Thyroid gland (tissue), 4 donors: Measurements from ENCODE around the gene TRIP12. TPM values are rescaled to one million over a fixed set of nuclear protein-coding genes. Genes with fewer than 3 reads are reported as not detected.

Experiments used
- DNase-seq, 2 donors: peaks; one replicate each; pipeline ENCODE4 v3.0.0-alpha.2; 2019
- H3K27ac ChIP-seq, 3 donors: fragments of 200-600 bp; sonication (generic); 1 replicate in 2 of 3; 2 replicates in 1 of 3; pipeline ENCODE4 v1.5.1; 2016 to 2019; ENCODE audit warnings: mild to moderate bottlenecking in 1 of 3, moderate library complexity in 1 of 3
- H3K27me3 ChIP-seq: fragments of 200-600 bp; sonication (generic); one replicate; pipeline ENCODE4 v1.5.1; 2019
- H3K36me3 ChIP-seq, 2 donors: fragments of 200-600 bp; sonication (generic); one replicate each; pipeline ENCODE4 v1.5.1; 2016 to 2019
- H3K4me1 ChIP-seq, 2 donors: fragments of 200-600 bp; sonication (generic); one replicate each; pipeline ENCODE4 v1.5.1; 2017 to 2019
- H3K4me3 ChIP-seq, 3 donors: fragments of 200-600 bp; sonication (generic); replicated peaks in 1 of 3; 1 replicate in 2 of 3; 2 replicates in 1 of 3; pipeline ENCODE4 v1.5.1; 2016; ENCODE audit warnings: mild to moderate bottlenecking in 1 of 3
- H3K9me3 ChIP-seq: fragments of 200-600 bp; sonication (generic); one replicate; pipeline ENCODE4 v1.5.1; 2017
- CTCF ChIP-seq, 6 experiments: fragments of 200-600 bp in 3 of 6; fragments of 450-650 bp in 3 of 6; sonication (generic) in 3 of 6; IDR thresholded peaks; one replicate each; pipeline ENCODE4 v1.5.1; 2016 to 2019; ENCODE audit warnings: antibody characterized with exemption in 6 of 6, mild to moderate bottlenecking in 2 of 6, inconsistent platforms in 1 of 6, moderate library complexity in 1 of 6
- POLR2A ChIP-seq, 2 donors: fragments of 450-650 bp; IDR thresholded peaks; one replicate each; pipeline ENCODE4 v1.6.1; 2017; ENCODE audit warnings: antibody characterized with exemption in 2 of 2, mild to moderate bottlenecking in 2 of 2, moderate library complexity in 1 of 2
- WGBS, 2 donors: methylation state at CpG; one replicate each; pipeline ENCODE4 v1.1.5; 2017; 5-methylcytosine and 5-hydroxymethylcytosine counted together
- intact Hi-C: fragments of 100-400 bp; cut with DNase I; formaldehyde crosslinking; loops from one replicate; pipeline ENCODE4 v1.15.1; 2023
- total RNA-seq, 4 donors: library from RNA; depleted of rRNA; stranded (reverse); fragments of >200 nt; gene quantifications; one replicate each; pipeline ENCODE4 v1.2.3, GENCODE V29; 2016

Gene TRIP12
- total RNA-seq, 4 donors from 2014 or later: 155 to 273 (median 184) TPM

- Histone ChIP-seq H3K27me3 (no peaks in the 10 kb centered on the region), H3K4me1 (no peaks in the 10 kb centered on the region), H3K9me3 (no peaks in the 10 kb centered on the region), H3K4me3 (no peak overlapping the region), H3K27ac (no peak overlapping the region), H3K36me3 (no peaks in the 10 kb centered on the region)
- WGBS, 2 donors: 76 to 84% methylated on average over 3 of the region's 3 CpGs
- intact Hi-C loops: no loop called here
- TF ChIP-seq CTCF (IDR thresholded peaks at IDR 0.05): no peak
- no peak for TF ChIP-seq POLR2A (IDR thresholded peaks at IDR 0.05)
- DNase-seq: no peak
Observed at GRCh38 chr2:229956491-229956890, 34.7 kb upstream of the TRIP12 start.

- H3K4me3 ChIP-seq: no peak overlapping the region
- intact Hi-C loops: no loop called here
- H3K4me1 ChIP-seq: no peaks in the 10 kb centered on the region
- no peaks in the 10 kb centered on the region for H3K9me3 ChIP-seq
- no peaks in the 10 kb centered on the region for H3K36me3 ChIP-seq
- no peaks in the 10 kb centered on the region for H3K27me3 ChIP-seq
- TF ChIP-seq CTCF (IDR thresholded peaks at IDR 0.05) (no peak), POLR2A (IDR thresholded peaks at IDR 0.05) (no peak)
- H3K27ac ChIP-seq: no peak overlapping the region
- WGBS, 2 donors: 86 to 97% methylated on average over 1 of the region's 1 CpG
- DNase-seq: no peak
Observed at GRCh38 chr2:229955663-229956062, 33.9 kb upstream of the TRIP12 start.

- intact Hi-C loops: no loop called here
- WGBS, 2 donors: 89 to 93% methylated on average over 6 of the region's 6 CpGs
- no peak for DNase-seq
- Histone ChIP-seq H3K27ac (no peak overlapping the region), H3K27me3 (no peaks in the 10 kb centered on the region), H3K4me3 (no peak overlapping the region), H3K36me3 (no peaks in the 10 kb centered on the region), H3K4me1 (no peaks in the 10 kb centered on the region), H3K9me3 (no peaks in the 10 kb centered on the region)
- TF ChIP-seq POLR2A (IDR thresholded peaks at IDR 0.05) (no peak), CTCF (IDR thresholded peaks at IDR 0.05) (no peak)
Observed at GRCh38 chr2:229952256-229952835, 30.5 kb upstream of the TRIP12 start.

- Histone ChIP-seq H3K27me3 (no peaks in the 10 kb centered on the region), H3K4me3 (no peak overlapping the region), H3K36me3 (no peaks in the 10 kb centered on the region), H3K27ac (no peak overlapping the region), H3K9me3 (no peaks in the 10 kb centered on the region), H3K4me1 (no peaks in the 10 kb centered on the region)
- TF ChIP-seq CTCF (IDR thresholded peaks at IDR 0.05): no peak
- TF ChIP-seq POLR2A (IDR thresholded peaks at IDR 0.05): no peak
- intact Hi-C loops: no loop called here
- WGBS, 2 donors: 91% methylated on average over 1 of the region's 1 CpG
- DNase-seq: no peak
Observed at GRCh38 chr2:229947544-229947943, 25.7 kb upstream of the TRIP12 start.

- WGBS, 2 donors: 97% methylated on average over 8 of the region's 8 CpGs
Observed at GRCh38 chr2:229945975-229946374, 24.2 kb upstream of the TRIP12 start.

More at GRCh38 chr2:229945975-229946374, 24.2 kb upstream of the TRIP12 start:
- no peak for TF ChIP-seq CTCF (IDR thresholded peaks at IDR 0.05)
- TF ChIP-seq POLR2A (IDR thresholded peaks at IDR 0.05): no peak
- no peak overlapping the region for H3K4me3 ChIP-seq
- H3K9me3 ChIP-seq: no peaks in the 10 kb centered on the region
- no peaks in the 10 kb centered on the region for H3K27me3 ChIP-seq
- intact Hi-C loops: no loop called here
- no peak for DNase-seq
- no peaks in the 10 kb centered on the region for H3K36me3 ChIP-seq
- no peak overlapping the region for H3K27ac ChIP-seq
- no peaks in the 10 kb centered on the region for H3K4me1 ChIP-seq
